CD14-positive monocyte (primary cell): ENCODE results near the gene ANKRD2. TPM values are rescaled to one million over a fixed set of nuclear protein-coding genes. Genes with fewer than 3 reads are reported as not detected.

ENCODE experiments used
- DNase-seq, 3 donors: peaks; one replicate each; pipeline ENCODE4 v3.0.0-alpha.2; 2011 to 2022
- H2AFZ ChIP-seq: 2 replicates; pipeline ENCODE4 v1.6.0; 2012; ENCODE audit warnings: mild to moderate bottlenecking, low read depth, low read length, inconsistent platforms; ENCODE audit not compliant: insufficient read depth, poor library complexity, severe bottlenecking
- H3K27ac ChIP-seq, 2 donors: 1 replicate in 1 of 2; 2 replicates in 1 of 2; pipeline ENCODE4 v1.5.1; 2012 to 2013; ENCODE audit warnings: low read length in 2 of 2, control low read depth in 1 of 2, inconsistent platforms in 1 of 2, low read depth in 1 of 2, mild to moderate bottlenecking in 1 of 2
- H3K27me3 ChIP-seq, 2 donors: one replicate each; pipeline versions ENCODE4 v1.6.0 to v1.6.1; 2011 to 2013; ENCODE audit warnings: low read length in 2 of 2; ENCODE audit not compliant: control insufficient read depth in 2 of 2, insufficient read depth in 2 of 2
- H3K36me3 ChIP-seq, 2 donors: replicated peaks in 1 of 2; 1 replicate in 1 of 2; 2 replicates in 1 of 2; pipeline versions ENCODE4 v1.5.1 to v1.6.1; 2012 to 2013; ENCODE audit warnings: low read length in 2 of 2, control low read depth in 1 of 2, inconsistent platforms in 1 of 2, mild to moderate bottlenecking in 1 of 2; ENCODE audit not compliant: insufficient read depth in 2 of 2, control insufficient read depth in 1 of 2
- H3K4me1 ChIP-seq, 2 donors: 1 replicate in 1 of 2; 2 replicates in 1 of 2; pipeline versions ENCODE4 v1.5.1 to v1.6.1; 2012 to 2013; ENCODE audit warnings: low read length in 2 of 2, control low read depth in 1 of 2, inconsistent platforms in 1 of 2, mild to moderate bottlenecking in 1 of 2, moderate library complexity in 1 of 2; ENCODE audit not compliant: insufficient read depth in 2 of 2, control insufficient read depth in 1 of 2
- H3K4me2 ChIP-seq: replicated peaks from 2 replicates; pipeline ENCODE3; 2012; ENCODE audit warnings: low read length, moderate library complexity, mild to moderate bottlenecking; ENCODE audit not compliant: poor library complexity, severe bottlenecking; ENCODE audit errors: extremely low read depth
- H3K4me3 ChIP-seq, 3 experiments: fragments of 200-600 bp in 1 of 3; sonication (generic) in 1 of 3; replicated peaks in 1 of 3; 1 replicate in 2 of 3; 2 replicates in 1 of 3; pipeline ENCODE4 v1.5.1; 2011 to 2013; ENCODE audit warnings: low read length in 3 of 3, mild to moderate bottlenecking in 3 of 3, control low read depth in 2 of 3, low read depth in 2 of 3, inconsistent platforms in 1 of 3, moderate library complexity in 1 of 3
- H3K79me2 ChIP-seq: 2 replicates; pipeline ENCODE4 v1.6.0; 2012; ENCODE audit warnings: mild to moderate bottlenecking, control low read depth, inconsistent platforms, low read length, moderate library complexity; ENCODE audit not compliant: insufficient read depth
- H3K9ac ChIP-seq: 2 replicates; pipeline ENCODE4 v1.6.0; 2017; ENCODE audit warnings: low read length, mild to moderate bottlenecking; ENCODE audit not compliant: insufficient read depth, poor library complexity, severe bottlenecking
- H3K9me3 ChIP-seq, 2 donors: replicated peaks in 1 of 2; 1 replicate in 1 of 2; 2 replicates in 1 of 2; pipeline versions ENCODE4 v1.5.1 to v1.6.1; 2012 to 2013; ENCODE audit warnings: low read length in 2 of 2, control low read depth in 1 of 2; ENCODE audit not compliant: control insufficient read depth in 1 of 2, insufficient read depth in 1 of 2
- H4K20me1 ChIP-seq: 2 replicates; pipeline ENCODE4 v1.6.0; 2012; ENCODE audit warnings: mild to moderate bottlenecking, low read length, control low read depth, moderate library complexity; ENCODE audit not compliant: insufficient read depth
- H3K27ac Mint-ChIP-seq, 7 donors: one replicate each; pipeline ENCODE4 v1.8.0; 2020; ENCODE audit warnings: mild to moderate bottlenecking in 7 of 7, mixed read lengths in 7 of 7, moderate library complexity in 6 of 7, inconsistent platforms in 2 of 7
- H3K27me3 Mint-ChIP-seq, 3 donors: one replicate each; pipeline ENCODE4 v1.8.0; 2021 to 2022; ENCODE audit warnings: low read depth in 3 of 3, mild to moderate bottlenecking in 3 of 3, mixed read lengths in 3 of 3, moderate library complexity in 3 of 3, inconsistent platforms in 1 of 3
- H3K36me3 Mint-ChIP-seq, 2 donors: one replicate each; pipeline ENCODE4 v1.8.0; 2020; ENCODE audit warnings: mixed read lengths in 2 of 2, inconsistent platforms in 1 of 2, mild to moderate bottlenecking in 1 of 2
- H3K4me1 Mint-ChIP-seq: one replicate; pipeline ENCODE4 v1.8.0; 2020; ENCODE audit warnings: mild to moderate bottlenecking, mixed read lengths
- H3K4me3 Mint-ChIP-seq, 2 donors: one replicate each; pipeline ENCODE4 v1.8.0; 2020; ENCODE audit warnings: mild to moderate bottlenecking in 2 of 2, mixed read lengths in 2 of 2, moderate library complexity in 1 of 2
- H3K9me3 Mint-ChIP-seq, 7 donors: one replicate each; pipeline ENCODE4 v1.8.0; 2020 to 2022; ENCODE audit warnings: mixed read lengths in 7 of 7, mild to moderate bottlenecking in 6 of 7, moderate library complexity in 6 of 7, inconsistent platforms in 2 of 7
- CTCF ChIP-seq: fragments of 200-600 bp; IDR thresholded peaks from one replicate; pipeline ENCODE4 v1.8.0; 2022; ENCODE audit warnings: antibody characterized with exemption, mild to moderate bottlenecking
- WGBS: methylation state at CpG from one replicate; pipeline ENCODE4 v1.1.5; 2013; ENCODE audit warnings: missing lambda C conversion rate; ENCODE audit not compliant: insufficient coverage; 5-methylcytosine and 5-hydroxymethylcytosine counted together
- intact Hi-C, 2 donors: fragments of 100-400 bp; cut with micrococcal nuclease; formaldehyde crosslinking; loops; one replicate each; pipeline versions ENCODE4 v1.15.0 to v1.15.1; 2023
- polyA plus RNA-seq, 3 donors: library from polyadenylated mRNA; depleted of rRNA in 1 of 3; unstranded in 2 of 3; stranded (reverse) in 1 of 3; fragments of 300-500 nt in 2 of 3; fragments of >200 nt in 1 of 3; fragmentation: Illumina TruSeq in 2 of 3; gene quantifications; 1 replicate in 2 of 3; 2 replicates in 1 of 3; pipeline ENCODE4 v1.2.3, GENCODE V29; 2012 to 2021

ANKRD2 gene
- polyA plus RNA-seq, 3 donors: not detected

GRCh38 chr10:97566336-97566996 is 6.1 kb upstream of the ANKRD2 start:
- Histone ChIP-seq H2AFZ (no peak overlapping the region), H3K4me2 (no peak overlapping the region), H3K27me3 (no peaks in the 10 kb centered on the region), H3K9me3 (peaks cover 0 to 5% of the 10 kb centered on the region in 2 donors), H3K36me3 (peaks cover 28 to 38% of the 10 kb centered on the region in 2 donors), H3K79me2 (no peaks in the 10 kb centered on the region), H3K4me3 (no peak overlapping the region), H3K9ac (no peak overlapping the region), H4K20me1 (no peaks in the 10 kb centered on the region), H3K27ac (no peak overlapping the region), H3K4me1 (no peaks in the 10 kb centered on the region)
- no peak overlapping the region for H3K4me3 Mint-ChIP-seq
- peaks cover 27 to 37% of the 10 kb centered on the region in 2 donors for H3K36me3 Mint-ChIP-seq
- intact Hi-C loops: no loop called here
- no peak overlapping the region for H3K27ac Mint-ChIP-seq
- DNase-seq: no peak
- TF ChIP-seq CTCF: no peak
- no CpG with 5 or more reads among the region's 2 CpGs for WGBS
- H3K9me3 Mint-ChIP-seq: peaks cover 3 to 11% (median 6%) of the 10 kb centered on the region in 7 donors
- no peaks in the 10 kb centered on the region for H3K27me3 Mint-ChIP-seq
- no peaks in the 10 kb centered on the region for H3K4me1 Mint-ChIP-seq

- Histone ChIP-seq H3K4me2 (no peak overlapping the region), H4K20me1 (peaks cover 4% of the 10 kb centered on the region), H3K36me3 (peaks cover 28 to 44% of the 10 kb centered on the region in 2 donors), H3K27me3 (no peaks in the 10 kb centered on the region), H2AFZ (no peak overlapping the region), H3K4me1 (no peaks in the 10 kb centered on the region), H3K9me3 (no peaks in the 10 kb centered on the region), H3K9ac (no peak overlapping the region), H3K4me3 (no peak overlapping the region), H3K27ac (no peak overlapping the region), H3K79me2 (no peaks in the 10 kb centered on the region)
- intact Hi-C loops: no loop called here
- WGBS: 98% methylated on average over 8 of the region's 15 CpGs
- Mint-ChIP-seq H3K27me3 (peaks cover 0 to 2% (median 0%) of the 10 kb centered on the region in 3 donors), H3K27ac (no peak overlapping the region), H3K4me3 (no peak overlapping the region), H3K4me1 (no peaks in the 10 kb centered on the region), H3K9me3 (no peaks in the 10 kb centered on the region), H3K36me3 (peaks cover 27 to 37% of the 10 kb centered on the region in 2 donors)
- no peak for DNase-seq
- TF ChIP-seq CTCF: no peak
These were observed 4.7 kb upstream of the ANKRD2 start for GRCh38 chr10:97567891-97568290.
